Fibroblast of pulmonary artery (primary cell): Measurements from ENCODE around the gene TCF4.
A peak's percentile ranks its signal among the peaks of the same experiment; 100 is the strongest.

Source experiments
- DNase-seq: peaks from one replicate; pipeline ENCODE4 v3.0.0-alpha.2; 2010; ENCODE audit warnings: low read depth
- H3K4me3 ChIP-seq: replicated peaks from 2 replicates; pipeline ENCODE4 v1.5.1; 2011; ENCODE audit warnings: low read depth, mild to moderate bottlenecking, control low read depth, low read length, moderate library complexity
- TF ChIP-seq, protein P1 (sequence below): IDR thresholded peaks from 2 replicates; pipeline ENCODE4 v1.5.1; 2011; ENCODE audit warnings: mild to moderate bottlenecking, control low read depth, low read length, inconsistent platforms; ENCODE audit errors: missing control alignments

TCF4 gene

DNA sequence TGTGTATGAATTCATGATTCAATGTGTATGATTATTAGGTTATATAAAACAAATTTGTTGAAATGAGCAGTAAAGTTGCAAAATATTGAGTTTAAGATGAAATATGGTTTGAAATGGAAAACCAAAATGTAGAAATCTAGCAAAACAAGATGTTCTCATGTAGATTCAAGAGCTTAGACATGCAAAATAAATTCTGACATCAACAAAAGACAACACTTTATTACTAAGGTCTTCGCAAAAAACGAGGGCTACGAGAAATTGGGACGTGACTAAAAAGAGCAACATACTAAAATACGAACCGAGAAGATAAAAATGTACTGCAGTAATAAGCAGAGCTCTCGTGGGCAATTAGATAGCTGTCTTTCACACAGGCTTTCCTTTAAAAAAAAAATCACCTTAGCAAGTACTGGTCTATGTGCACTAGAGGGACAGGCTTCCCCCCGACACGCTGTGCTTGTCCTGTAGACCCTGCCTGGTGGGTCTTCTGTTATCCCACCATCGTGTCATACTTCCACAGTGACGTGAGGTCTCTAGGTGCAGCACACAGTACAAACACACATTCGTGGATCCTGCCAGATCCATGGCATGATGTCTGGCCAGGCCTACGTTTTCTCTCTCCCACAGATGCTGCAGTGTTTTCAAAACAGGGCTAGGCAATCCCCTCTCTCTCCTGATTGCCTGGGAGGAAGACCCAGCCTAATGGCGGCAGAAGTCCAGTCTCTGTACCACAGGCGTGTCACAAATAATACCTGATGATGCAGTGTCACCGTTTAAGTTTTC, 240.8 kb downstream of the TCF4 start:
- no peak for DNase-seq
- no peak overlapping the region for H3K4me3 ChIP-seq
- TF ChIP-seq, protein P1, sequence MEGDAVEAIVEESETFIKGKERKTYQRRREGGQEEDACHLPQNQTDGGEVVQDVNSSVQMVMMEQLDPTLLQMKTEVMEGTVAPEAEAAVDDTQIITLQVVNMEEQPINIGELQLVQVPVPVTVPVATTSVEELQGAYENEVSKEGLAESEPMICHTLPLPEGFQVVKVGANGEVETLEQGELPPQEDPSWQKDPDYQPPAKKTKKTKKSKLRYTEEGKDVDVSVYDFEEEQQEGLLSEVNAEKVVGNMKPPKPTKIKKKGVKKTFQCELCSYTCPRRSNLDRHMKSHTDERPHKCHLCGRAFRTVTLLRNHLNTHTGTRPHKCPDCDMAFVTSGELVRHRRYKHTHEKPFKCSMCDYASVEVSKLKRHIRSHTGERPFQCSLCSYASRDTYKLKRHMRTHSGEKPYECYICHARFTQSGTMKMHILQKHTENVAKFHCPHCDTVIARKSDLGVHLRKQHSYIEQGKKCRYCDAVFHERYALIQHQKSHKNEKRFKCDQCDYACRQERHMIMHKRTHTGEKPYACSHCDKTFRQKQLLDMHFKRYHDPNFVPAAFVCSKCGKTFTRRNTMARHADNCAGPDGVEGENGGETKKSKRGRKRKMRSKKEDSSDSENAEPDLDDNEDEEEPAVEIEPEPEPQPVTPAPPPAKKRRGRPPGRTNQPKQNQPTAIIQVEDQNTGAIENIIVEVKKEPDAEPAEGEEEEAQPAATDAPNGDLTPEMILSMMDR: no peak

DNA sequence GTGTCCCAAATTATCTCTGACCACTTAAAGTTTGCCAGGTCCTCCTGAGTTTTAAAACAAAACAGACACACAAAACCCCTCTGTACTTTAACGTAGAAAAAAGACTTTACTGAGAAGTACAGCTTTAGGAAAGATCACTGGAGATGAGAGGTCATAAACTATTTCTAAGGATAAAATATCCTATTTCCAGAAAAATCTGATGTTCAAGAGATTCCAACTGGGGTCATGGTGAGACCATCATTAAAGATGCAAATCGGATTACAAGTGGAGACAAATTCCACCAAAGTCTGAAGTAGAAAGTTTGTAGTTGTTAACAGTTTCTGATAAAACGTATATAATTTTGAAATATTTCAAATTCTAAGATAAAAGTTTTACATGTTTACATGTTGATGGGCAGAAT, 241.6 kb downstream of the TCF4 start:
- DNase-seq: no peak
- TF ChIP-seq, protein P1: no peak
- no peak overlapping the region for H3K4me3 ChIP-seq

DNA sequence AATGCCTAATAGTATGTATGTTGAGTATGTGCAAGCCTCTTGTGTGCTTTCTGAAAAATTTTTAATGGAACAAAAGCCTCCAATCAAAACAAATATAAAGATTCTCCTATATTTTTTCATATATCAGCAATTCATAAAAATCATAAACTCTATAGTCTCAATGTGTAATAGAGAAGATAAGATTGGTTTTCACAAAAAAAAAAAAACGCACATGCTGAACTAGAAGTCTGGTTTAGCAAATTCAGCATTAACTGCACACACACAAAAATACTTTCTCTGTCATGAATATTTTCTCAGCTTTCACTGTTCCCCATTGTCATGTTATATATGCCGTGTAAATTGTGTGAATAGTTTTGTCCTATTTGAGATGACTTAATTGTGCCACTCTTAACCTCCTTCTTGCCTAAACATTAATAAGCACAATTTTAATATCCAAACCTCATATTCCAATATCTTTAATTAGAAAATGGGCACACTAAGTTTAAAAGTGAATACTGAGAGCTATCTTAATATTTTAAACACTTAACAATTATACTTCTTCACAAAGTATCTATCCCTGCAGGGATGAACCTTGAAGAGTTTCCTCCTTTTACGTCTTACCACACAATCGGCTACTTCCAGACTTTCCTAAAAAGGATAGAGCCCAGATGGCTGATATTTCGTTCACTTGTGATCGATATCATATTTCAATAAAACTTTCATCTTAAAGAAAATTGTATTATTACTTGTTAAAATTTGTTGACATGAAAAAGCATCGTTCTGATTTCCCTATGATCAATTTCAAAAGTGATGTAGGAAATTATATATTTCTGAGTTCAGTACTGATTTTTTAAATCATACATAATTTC, 242.7 kb downstream of the TCF4 start:
- TF ChIP-seq, protein P1: no peak

DNA sequence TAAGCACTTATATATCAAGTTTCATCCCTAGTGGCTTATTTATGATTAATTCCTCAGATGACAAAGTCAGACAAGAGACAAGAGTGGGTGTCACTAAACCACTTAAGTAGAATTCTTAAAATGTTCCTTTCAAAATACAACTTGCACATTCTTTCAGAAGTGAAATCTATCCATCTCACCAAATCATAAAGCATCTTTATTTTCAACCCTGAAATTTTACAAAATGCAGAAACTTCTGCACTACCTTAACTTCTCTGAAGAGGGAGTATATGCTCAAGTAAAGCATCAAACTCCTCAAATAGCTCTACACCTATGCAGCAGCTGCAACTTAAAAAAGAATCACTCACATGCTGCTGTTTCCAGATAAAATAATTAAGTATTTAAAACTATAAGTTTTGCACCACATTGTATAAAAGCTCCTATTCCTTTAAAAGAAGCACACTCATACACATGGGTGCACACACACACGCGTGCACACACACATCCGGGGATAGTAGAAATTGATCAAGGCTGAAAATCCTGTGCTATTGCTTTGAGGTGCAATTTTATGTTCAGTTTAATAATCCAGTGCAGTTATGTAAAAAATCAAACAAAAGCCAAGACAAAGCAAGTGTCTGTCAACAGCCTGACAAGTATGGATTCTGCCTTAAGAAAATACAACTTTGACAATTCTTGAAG, 244.5 kb downstream of the TCF4 start:
- TF ChIP-seq, protein P1: peak; percentile 63
- H3K4me3 ChIP-seq: no peak overlapping the region
- DNase-seq: peak; percentile 66

More for the DNA sequence above, 242.7 kb downstream of the TCF4 start:
- DNase-seq: no peak
- no peak overlapping the region for H3K4me3 ChIP-seq

DNA sequence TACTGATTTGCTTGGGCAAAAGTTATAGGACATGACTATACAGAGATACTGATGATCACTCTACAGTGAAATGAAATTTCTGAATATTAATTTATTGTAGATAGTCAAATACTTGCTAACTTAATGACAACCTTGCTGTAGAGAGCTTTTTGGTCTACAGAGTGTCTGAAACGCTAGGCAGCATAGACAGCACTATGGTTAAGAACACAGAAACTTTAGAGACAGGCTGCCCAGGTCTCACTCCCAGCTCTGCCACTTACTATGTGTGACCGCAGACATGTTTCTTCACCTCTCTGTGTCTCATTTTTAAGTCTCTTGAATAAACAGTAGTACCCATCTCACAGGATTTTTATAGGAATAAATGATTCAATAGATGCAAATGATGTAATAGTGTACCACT, 247.0 kb downstream of the TCF4 start:
- no peak for DNase-seq
- TF ChIP-seq, protein P1: no peak
- H3K4me3 ChIP-seq: no peak overlapping the region

DNA sequence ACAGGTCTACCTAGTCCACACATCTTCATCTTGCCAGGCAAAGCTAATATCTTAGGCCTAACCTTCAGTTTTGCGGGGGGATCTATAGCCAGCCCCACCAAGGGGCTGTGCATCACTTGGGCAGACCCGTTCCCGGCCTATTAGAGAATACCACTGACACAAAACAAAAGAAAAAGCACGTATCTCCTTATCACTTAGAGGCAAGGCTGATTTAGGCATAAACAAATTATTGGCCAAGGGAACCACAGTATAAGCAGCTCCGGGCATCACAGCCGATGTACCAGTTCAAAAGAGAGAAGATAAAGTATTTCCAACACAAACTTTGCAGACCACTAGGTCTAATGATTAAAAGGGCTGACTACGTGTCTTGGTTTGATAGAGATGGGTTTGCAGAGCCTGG, 248.0 kb downstream of the TCF4 start:
- no peak overlapping the region for H3K4me3 ChIP-seq
- no peak for DNase-seq
- TF ChIP-seq, protein P1: no peak
